Neural cell (in vitro differentiated cells): ENCODE measurements around the gene TXNRD1.

Experiments
- EP300 ChIP-seq: fragments of 450-650 bp; conservative IDR thresholded peaks from 2 replicates; pipeline ENCODE4 v1.6.1; 2014; ENCODE audit warnings: antibody characterized with exemption, mild to moderate bottlenecking, moderate library complexity; ENCODE audit not compliant: poor library complexity, severe bottlenecking
- EZH2 ChIP-seq: fragments of 200-600, 300-800 bp; shearing (Covaris generic), sonication (generic); IDR thresholded peaks from 2 replicates; pipeline ENCODE4 v1.6.1; 2014; ENCODE audit warnings: antibody characterized with exemption, low read length, borderline replicate concordance, mild to moderate bottlenecking; ENCODE audit not compliant: insufficient read depth, poor library complexity, severe bottlenecking
- MXI1 ChIP-seq: fragments of 450-650 bp; conservative IDR thresholded peaks from 2 replicates; pipeline ENCODE4 v1.6.1; 2014; ENCODE audit warnings: antibody characterized with exemption, mild to moderate bottlenecking; ENCODE audit not compliant: poor library complexity, severe bottlenecking
- POLR2AphosphoS5 ChIP-seq: IDR thresholded peaks from 2 replicates; pipeline ENCODE4 v1.6.1; 2012
- SMC3 ChIP-seq: fragments of 450-650 bp; conservative IDR thresholded peaks from 2 replicates; pipeline ENCODE4 v1.6.1; 2014; ENCODE audit warnings: antibody characterized with exemption, mild to moderate bottlenecking, moderate library complexity; ENCODE audit not compliant: poor library complexity
- TF ChIP-seq, protein P1 (sequence below): fragments of 450-650 bp; IDR thresholded peaks from 2 replicates; pipeline ENCODE4 v1.5.1; 2014; ENCODE audit warnings: antibody characterized with exemption, mild to moderate bottlenecking, moderate library complexity; ENCODE audit not compliant: poor library complexity, severe bottlenecking
- TF ChIP-seq, protein P2 (sequence below): IDR thresholded peaks from 2 replicates; pipeline ENCODE4 v1.6.1; 2012; ENCODE audit warnings: borderline replicate concordance

DNA sequence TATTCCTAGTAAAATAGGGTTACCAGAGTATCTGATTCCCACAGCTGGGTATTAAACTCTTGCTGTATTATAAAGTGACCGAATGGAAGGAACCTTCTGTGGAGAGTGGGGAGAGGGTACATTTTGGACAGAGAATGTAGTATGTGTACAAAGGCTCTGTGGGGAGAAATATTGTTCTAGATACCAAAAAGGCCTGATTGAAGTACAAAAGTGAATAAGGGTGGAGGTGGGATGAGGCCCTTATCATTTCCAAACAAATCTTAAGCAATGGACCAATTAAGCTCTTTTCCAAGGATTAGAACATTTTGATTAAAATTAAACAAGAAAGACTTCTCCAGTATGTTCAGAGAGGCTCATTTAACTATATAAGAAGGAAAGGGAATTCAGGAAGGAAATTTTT lies 108.3 kb downstream of the TXNRD1 start:
- TF ChIP-seq, protein P1, sequence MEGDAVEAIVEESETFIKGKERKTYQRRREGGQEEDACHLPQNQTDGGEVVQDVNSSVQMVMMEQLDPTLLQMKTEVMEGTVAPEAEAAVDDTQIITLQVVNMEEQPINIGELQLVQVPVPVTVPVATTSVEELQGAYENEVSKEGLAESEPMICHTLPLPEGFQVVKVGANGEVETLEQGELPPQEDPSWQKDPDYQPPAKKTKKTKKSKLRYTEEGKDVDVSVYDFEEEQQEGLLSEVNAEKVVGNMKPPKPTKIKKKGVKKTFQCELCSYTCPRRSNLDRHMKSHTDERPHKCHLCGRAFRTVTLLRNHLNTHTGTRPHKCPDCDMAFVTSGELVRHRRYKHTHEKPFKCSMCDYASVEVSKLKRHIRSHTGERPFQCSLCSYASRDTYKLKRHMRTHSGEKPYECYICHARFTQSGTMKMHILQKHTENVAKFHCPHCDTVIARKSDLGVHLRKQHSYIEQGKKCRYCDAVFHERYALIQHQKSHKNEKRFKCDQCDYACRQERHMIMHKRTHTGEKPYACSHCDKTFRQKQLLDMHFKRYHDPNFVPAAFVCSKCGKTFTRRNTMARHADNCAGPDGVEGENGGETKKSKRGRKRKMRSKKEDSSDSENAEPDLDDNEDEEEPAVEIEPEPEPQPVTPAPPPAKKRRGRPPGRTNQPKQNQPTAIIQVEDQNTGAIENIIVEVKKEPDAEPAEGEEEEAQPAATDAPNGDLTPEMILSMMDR = no peak
- TF ChIP-seq POLR2AphosphoS5 (no peak), EZH2 (no peak), SMC3 (no peak), MXI1 (no peak), EP300 (no peak)
- TF ChIP-seq, protein P2, sequence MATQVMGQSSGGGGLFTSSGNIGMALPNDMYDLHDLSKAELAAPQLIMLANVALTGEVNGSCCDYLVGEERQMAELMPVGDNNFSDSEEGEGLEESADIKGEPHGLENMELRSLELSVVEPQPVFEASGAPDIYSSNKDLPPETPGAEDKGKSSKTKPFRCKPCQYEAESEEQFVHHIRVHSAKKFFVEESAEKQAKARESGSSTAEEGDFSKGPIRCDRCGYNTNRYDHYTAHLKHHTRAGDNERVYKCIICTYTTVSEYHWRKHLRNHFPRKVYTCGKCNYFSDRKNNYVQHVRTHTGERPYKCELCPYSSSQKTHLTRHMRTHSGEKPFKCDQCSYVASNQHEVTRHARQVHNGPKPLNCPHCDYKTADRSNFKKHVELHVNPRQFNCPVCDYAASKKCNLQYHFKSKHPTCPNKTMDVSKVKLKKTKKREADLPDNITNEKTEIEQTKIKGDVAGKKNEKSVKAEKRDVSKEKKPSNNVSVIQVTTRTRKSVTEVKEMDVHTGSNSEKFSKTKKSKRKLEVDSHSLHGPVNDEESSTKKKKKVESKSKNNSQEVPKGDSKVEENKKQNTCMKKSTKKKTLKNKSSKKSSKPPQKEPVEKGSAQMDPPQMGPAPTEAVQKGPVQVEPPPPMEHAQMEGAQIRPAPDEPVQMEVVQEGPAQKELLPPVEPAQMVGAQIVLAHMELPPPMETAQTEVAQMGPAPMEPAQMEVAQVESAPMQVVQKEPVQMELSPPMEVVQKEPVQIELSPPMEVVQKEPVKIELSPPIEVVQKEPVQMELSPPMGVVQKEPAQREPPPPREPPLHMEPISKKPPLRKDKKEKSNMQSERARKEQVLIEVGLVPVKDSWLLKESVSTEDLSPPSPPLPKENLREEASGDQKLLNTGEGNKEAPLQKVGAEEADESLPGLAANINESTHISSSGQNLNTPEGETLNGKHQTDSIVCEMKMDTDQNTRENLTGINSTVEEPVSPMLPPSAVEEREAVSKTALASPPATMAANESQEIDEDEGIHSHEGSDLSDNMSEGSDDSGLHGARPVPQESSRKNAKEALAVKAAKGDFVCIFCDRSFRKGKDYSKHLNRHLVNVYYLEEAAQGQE = no peak
